ENCODE results near the gene MYO1D. TPM values are rescaled to one million over a fixed set of nuclear protein-coding genes. Genes with fewer than 3 reads are reported as not detected.

The MYO1D gene
- total and polyA plus RNA-seq, 2 donors (not counting 1 experiment from before 2014, with no cell fraction given) = 5.4 to 26.7 TPM

DNA sequence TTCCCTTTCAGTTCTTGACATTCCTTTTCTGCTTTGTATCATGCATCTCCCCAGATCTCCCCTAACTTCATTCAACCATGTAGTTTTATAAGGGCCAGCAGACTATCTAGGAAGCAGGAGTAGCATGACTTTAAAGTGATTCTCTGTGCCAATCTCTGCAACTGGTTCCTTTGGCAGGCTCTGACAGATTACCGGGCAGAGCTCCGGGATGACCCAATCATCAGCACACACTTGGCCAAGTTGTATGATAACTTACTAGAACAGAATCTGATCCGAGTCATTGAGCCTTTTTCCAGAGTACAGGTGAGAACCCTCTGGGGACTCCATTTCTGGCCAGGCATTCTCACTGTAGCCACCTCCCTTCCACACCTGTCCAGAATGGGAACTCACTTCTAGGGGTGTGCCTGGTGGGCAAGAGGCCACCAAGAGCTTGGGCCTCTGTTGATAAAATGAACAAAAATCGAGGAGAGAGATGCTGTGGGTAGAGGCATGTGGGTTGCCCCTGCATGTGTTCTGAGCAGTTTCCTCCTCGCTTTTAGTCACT, 397.8 kb downstream of the MYO1D start:
- no peak overlapping the region for H3K4me3 ChIP-seq (ENCODE audit: control extremely low read depth in 1 of 5, extremely low read depth in 1 of 5, insufficient read depth in 1 of 5, low read depth in 2 of 5, low read length in 4 of 5)
- no peaks in the 10 kb centered on the region for H3K9me3 ChIP-seq (ENCODE audit: control extremely low read depth in 1 of 3, control insufficient read depth in 2 of 3, insufficient read depth in 1 of 3, low read length in 2 of 3)
- ChIA-PET CTCF (interaction anchor here (1.8 to 2.1 kb wide), 2 partner anchors 17 to 128 kb away, joined by 5 to 7 read pairs; no protein-coding TSS in a partner anchor), POLR2A (no interaction called here)
- no peak overlapping the region for H3K4me3 Mint-ChIP-seq
- TF ChIP-seq EZH2 (IDR thresholded peaks at IDR 0.05; ENCODE audit: borderline replicate concordance, insufficient read depth, low read depth, low read length, poor library complexity, severe bottlenecking) = no peak
- TF ChIP-seq, protein P1, sequence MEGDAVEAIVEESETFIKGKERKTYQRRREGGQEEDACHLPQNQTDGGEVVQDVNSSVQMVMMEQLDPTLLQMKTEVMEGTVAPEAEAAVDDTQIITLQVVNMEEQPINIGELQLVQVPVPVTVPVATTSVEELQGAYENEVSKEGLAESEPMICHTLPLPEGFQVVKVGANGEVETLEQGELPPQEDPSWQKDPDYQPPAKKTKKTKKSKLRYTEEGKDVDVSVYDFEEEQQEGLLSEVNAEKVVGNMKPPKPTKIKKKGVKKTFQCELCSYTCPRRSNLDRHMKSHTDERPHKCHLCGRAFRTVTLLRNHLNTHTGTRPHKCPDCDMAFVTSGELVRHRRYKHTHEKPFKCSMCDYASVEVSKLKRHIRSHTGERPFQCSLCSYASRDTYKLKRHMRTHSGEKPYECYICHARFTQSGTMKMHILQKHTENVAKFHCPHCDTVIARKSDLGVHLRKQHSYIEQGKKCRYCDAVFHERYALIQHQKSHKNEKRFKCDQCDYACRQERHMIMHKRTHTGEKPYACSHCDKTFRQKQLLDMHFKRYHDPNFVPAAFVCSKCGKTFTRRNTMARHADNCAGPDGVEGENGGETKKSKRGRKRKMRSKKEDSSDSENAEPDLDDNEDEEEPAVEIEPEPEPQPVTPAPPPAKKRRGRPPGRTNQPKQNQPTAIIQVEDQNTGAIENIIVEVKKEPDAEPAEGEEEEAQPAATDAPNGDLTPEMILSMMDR (IDR thresholded peaks at IDR 0.05) = no peak
- no peak overlapping the region for H2AFZ ChIP-seq (ENCODE audit: insufficient read depth, low read depth, low read length, poor library complexity, severe bottlenecking)
- no peaks in the 10 kb centered on the region for H3K9me3 Mint-ChIP-seq (ENCODE audit: insufficient read depth)
- no peak overlapping the region for H3K27ac Mint-ChIP-seq
- no peak for ATAC-seq (ENCODE audit: low read depth)
- H3K4me1 Mint-ChIP-seq = peaks cover 7% of the 10 kb centered on the region
- no peaks in the 10 kb centered on the region for H3K79me2 ChIP-seq (ENCODE audit: control insufficient read depth, insufficient read depth, low read length)
- peaks cover 6 to 7% of the 10 kb centered on the region in 2 donors for H3K4me1 ChIP-seq (ENCODE audit: control insufficient read depth in 2 of 2, insufficient read depth in 2 of 2, low read length in 2 of 2)
- H3K4me2 ChIP-seq (replicated peaks; ENCODE audit: low read depth, low read length, poor library complexity, severe bottlenecking) = no peak overlapping the region
- no peak for DNase-seq
- intact Hi-C loops (cut with micrococcal nuclease) = no loop called here
- H3K27me3 ChIP-seq (replicated peaks in 1 of 4; ENCODE audit: control extremely low read depth in 1 of 4, control insufficient read depth in 3 of 4, insufficient read depth in 4 of 4, low read length in 3 of 4) = no peaks in the 10 kb centered on the region
- no peaks in the 10 kb centered on the region for H3K27me3 Mint-ChIP-seq
- WGBS (ENCODE audit: insufficient coverage) = 92% methylated on average over 5 of the region's 5 CpGs
- peaks cover 4 to 76% of the 10 kb centered on the region in 2 experiments for H3K36me3 ChIP-seq (replicated peaks in 1 of 2; ENCODE audit: control extremely low read depth in 1 of 2, control insufficient read depth in 1 of 2, extremely low read depth in 1 of 2, insufficient read depth in 2 of 2, low read length in 1 of 2)
- H3K27ac ChIP-seq (ENCODE audit: low read length in 2 of 2) = no peak overlapping the region
- H4K20me1 ChIP-seq (ENCODE audit: control insufficient read depth, insufficient read depth, low read length, poor library complexity, severe bottlenecking) = no peaks in the 10 kb centered on the region
- no peak overlapping the region for H3K9ac ChIP-seq (ENCODE audit: low read length)

DNA sequence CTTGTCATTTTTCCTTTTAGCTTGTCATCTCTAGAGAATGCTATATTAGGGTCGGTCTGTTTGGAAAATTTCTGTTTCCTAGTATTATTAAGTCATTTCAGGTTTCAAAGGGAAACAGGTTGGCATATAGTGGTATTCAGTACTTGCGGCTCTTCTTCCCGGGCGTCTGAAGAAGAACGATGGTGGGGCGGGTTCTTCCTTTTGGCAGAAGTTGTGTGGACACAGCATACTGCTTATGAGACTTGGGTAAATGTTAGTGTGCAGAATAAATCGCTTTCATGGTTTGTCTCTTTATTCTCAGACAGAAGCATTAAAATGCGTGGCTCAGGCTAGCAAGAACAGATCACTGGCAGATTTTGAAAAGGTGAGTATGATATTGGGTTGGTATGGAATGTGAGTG, 399.7 kb downstream of the MYO1D start:
- Mint-ChIP-seq H3K9me3 (ENCODE audit: insufficient read depth) (no peaks in the 10 kb centered on the region), H3K27me3 (no peaks in the 10 kb centered on the region), H3K4me1 (no peaks in the 10 kb centered on the region), H3K27ac (no peak overlapping the region), H3K4me3 (no peak overlapping the region)
- CTCF ChIA-PET = interaction anchor here (8.4 kb wide), 1 partner anchor 15 kb away, joined by 66 read pairs; no protein-coding TSS in a partner anchor
- no peaks in the 10 kb centered on the region for H3K4me1 ChIP-seq (ENCODE audit: control insufficient read depth in 2 of 2, insufficient read depth in 2 of 2, low read length in 2 of 2)
- no peak overlapping the region for H3K4me3 ChIP-seq (ENCODE audit: control extremely low read depth in 1 of 5, extremely low read depth in 1 of 5, insufficient read depth in 1 of 5, low read depth in 2 of 5, low read length in 4 of 5)
- no peaks in the 10 kb centered on the region for H3K27me3 ChIP-seq (replicated peaks in 1 of 4; ENCODE audit: control extremely low read depth in 1 of 4, control insufficient read depth in 3 of 4, insufficient read depth in 4 of 4, low read length in 3 of 4)
- no peak overlapping the region for H3K27ac ChIP-seq (ENCODE audit: low read length in 2 of 2)
- no peaks in the 10 kb centered on the region for H3K9me3 ChIP-seq (ENCODE audit: control extremely low read depth in 1 of 3, control insufficient read depth in 2 of 3, insufficient read depth in 1 of 3, low read length in 2 of 3)
- WGBS (ENCODE audit: insufficient coverage) = 97% methylated on average over 5 of the region's 8 CpGs
- DNase-seq = no peak
- no peak overlapping the region for H2AFZ ChIP-seq (ENCODE audit: insufficient read depth, low read depth, low read length, poor library complexity, severe bottlenecking)
- no peak for TF ChIP-seq EZH2 (IDR thresholded peaks at IDR 0.05; ENCODE audit: borderline replicate concordance, insufficient read depth, low read depth, low read length, poor library complexity, severe bottlenecking)
- TF ChIP-seq, protein P1 (IDR thresholded peaks at IDR 0.05) = no peak
- H3K36me3 ChIP-seq (replicated peaks in 1 of 2; ENCODE audit: control extremely low read depth in 1 of 2, control insufficient read depth in 1 of 2, extremely low read depth in 1 of 2, insufficient read depth in 2 of 2, low read length in 1 of 2) = peaks cover 6 to 83% of the 10 kb centered on the region in 2 experiments
- no peak overlapping the region for H3K4me2 ChIP-seq (replicated peaks; ENCODE audit: low read depth, low read length, poor library complexity, severe bottlenecking)
- POLR2A ChIA-PET = no interaction called here
- intact Hi-C loops (cut with micrococcal nuclease) = no loop called here
- H3K79me2 ChIP-seq (ENCODE audit: control insufficient read depth, insufficient read depth, low read length) = no peaks in the 10 kb centered on the region
- H3K9ac ChIP-seq (ENCODE audit: low read length) = no peak overlapping the region
- no peak for ATAC-seq (ENCODE audit: low read depth)
- H4K20me1 ChIP-seq (ENCODE audit: control insufficient read depth, insufficient read depth, low read length, poor library complexity, severe bottlenecking) = no peaks in the 10 kb centered on the region
